Measurements from ENCODE around the gene CDKAL1.

- TF ChIP-seq, protein P1, sequence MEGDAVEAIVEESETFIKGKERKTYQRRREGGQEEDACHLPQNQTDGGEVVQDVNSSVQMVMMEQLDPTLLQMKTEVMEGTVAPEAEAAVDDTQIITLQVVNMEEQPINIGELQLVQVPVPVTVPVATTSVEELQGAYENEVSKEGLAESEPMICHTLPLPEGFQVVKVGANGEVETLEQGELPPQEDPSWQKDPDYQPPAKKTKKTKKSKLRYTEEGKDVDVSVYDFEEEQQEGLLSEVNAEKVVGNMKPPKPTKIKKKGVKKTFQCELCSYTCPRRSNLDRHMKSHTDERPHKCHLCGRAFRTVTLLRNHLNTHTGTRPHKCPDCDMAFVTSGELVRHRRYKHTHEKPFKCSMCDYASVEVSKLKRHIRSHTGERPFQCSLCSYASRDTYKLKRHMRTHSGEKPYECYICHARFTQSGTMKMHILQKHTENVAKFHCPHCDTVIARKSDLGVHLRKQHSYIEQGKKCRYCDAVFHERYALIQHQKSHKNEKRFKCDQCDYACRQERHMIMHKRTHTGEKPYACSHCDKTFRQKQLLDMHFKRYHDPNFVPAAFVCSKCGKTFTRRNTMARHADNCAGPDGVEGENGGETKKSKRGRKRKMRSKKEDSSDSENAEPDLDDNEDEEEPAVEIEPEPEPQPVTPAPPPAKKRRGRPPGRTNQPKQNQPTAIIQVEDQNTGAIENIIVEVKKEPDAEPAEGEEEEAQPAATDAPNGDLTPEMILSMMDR (IDR thresholded peaks at IDR 0.05), result no peak
- TF ChIP-seq POLR2A (IDR thresholded peaks at IDR 0.05) (no peak), EP300 (IDR thresholded peaks at IDR 0.05) (no peak)
Measured at GRCh38 chr6:21078497-21078896, 544.2 kb downstream of the CDKAL1 start.
